CD4-positive, alpha-beta T cell treated with Interferon gamma for 1 hour (primary cell): ENCODE results near the gene NUFIP2.
"Not testable (repeated sequence)": the region's sequence is repeated elsewhere in the genome, so short reads cannot be mapped to it uniquely, and the experiment has no call there.

Experiments used
- DNase-seq: peaks from one replicate; pipeline ENCODE4 v3.0.0-alpha.2; 2020

The NUFIP2 gene

GRCh38 chr17:29278692-29279091 is 15.3 kb downstream of the NUFIP2 start:
- DNase-seq = no peak

- no peak for DNase-seq
These were observed 20.0 kb downstream of the NUFIP2 start for GRCh38 chr17:29273924-29274323.

GRCh38 chr17:29271980-29272379 is 22.0 kb downstream of the NUFIP2 start:
- not testable (repeated sequence) for DNase-seq

- DNase-seq = no peak
These were observed 30.0 kb downstream of the NUFIP2 start for GRCh38 chr17:29263916-29264315.

GRCh38 chr17:29257756-29258155 is 36.2 kb downstream of the NUFIP2 start:
- no peak for DNase-seq

- no peak for DNase-seq
These were observed 37.0 kb downstream of the NUFIP2 start for GRCh38 chr17:29256735-29257466.

GRCh38 chr17:29255926-29256522 is 37.9 kb downstream of the NUFIP2 start:
- no peak for DNase-seq

GRCh38 chr17:29253037-29253436 is 40.9 kb downstream of the NUFIP2 start:
- DNase-seq = no peak

GRCh38 chr17:29252101-29252791 is 41.7 kb downstream of the NUFIP2 start:
- DNase-seq = no peak

- DNase-seq = no peak
These were observed 42.8 kb downstream of the NUFIP2 start for GRCh38 chr17:29251184-29251583.

- no peak for DNase-seq
These were observed 43.3 kb downstream of the NUFIP2 start for GRCh38 chr17:29250666-29251065.

- DNase-seq = no peak
These were observed 45.1 kb downstream of the NUFIP2 start for GRCh38 chr17:29248845-29249244.

GRCh38 chr17:29247219-29247618 is 46.7 kb downstream of the NUFIP2 start:
- no peak for DNase-seq

GRCh38 chr17:29246628-29247027 is 47.3 kb downstream of the NUFIP2 start, which contains the start of gene CRYBA1:
TSS of gene CRYBA1 (plus strand) at chr17:29246859. CDS start at chr17:29246864, 5 bp downstream.
- no peak for DNase-seq

GRCh38 chr17:29245401-29245800 is 48.5 kb downstream of the NUFIP2 start:
- no peak for DNase-seq

- DNase-seq = no peak
These were observed 50.2 kb downstream of the NUFIP2 start for GRCh38 chr17:29243792-29244191.

GRCh38 chr17:29242790-29243189 is 51.2 kb downstream of the NUFIP2 start:
- no peak for DNase-seq

GRCh38 chr17:29242051-29242450 is 51.9 kb downstream of the NUFIP2 start:
- no peak for DNase-seq

- DNase-seq = peak; percentile 45
These were observed 52.7 kb downstream of the NUFIP2 start for GRCh38 chr17:29240968-29241963.

GRCh38 chr17:29240477-29240876 is 53.5 kb downstream of the NUFIP2 start:
- no peak for DNase-seq

- DNase-seq = no peak
These were observed 55.7 kb downstream of the NUFIP2 start for GRCh38 chr17:29238133-29238850.
